Esophagus squamous epithelium (tissue), 5 donors: ENCODE measurements around the gene DHPS. TPM values are rescaled to one million over a fixed set of nuclear protein-coding genes. Genes with fewer than 3 reads are reported as not detected.
A peak's percentile ranks its signal among the peaks of the same experiment; 100 is the strongest.

Experiments
- DNase-seq: peaks from one replicate; lab custom pipeline; 2025; lab: John Stamatoyannopoulos, UW
- H3K27ac ChIP-seq, 4 donors: fragments of 200-600 bp; sonication (generic); one replicate each; pipeline ENCODE4 v1.5.1; 2016 to 2019; ENCODE audit warnings: mild to moderate bottlenecking in 1 of 4
- H3K27me3 ChIP-seq, 4 donors: fragments of 200-600 bp; sonication (generic); 1 replicate in 3 of 4; 2 replicates in 1 of 4; pipeline versions ENCODE4 v1.5.1 to v1.6.0; 2017 to 2021; ENCODE audit warnings: antibody characterized with exemption in 1 of 4
- H3K36me3 ChIP-seq, 3 donors: fragments of 200-600 bp; sonication (generic); one replicate each; pipeline ENCODE4 v1.5.1; 2016 to 2019
- H3K4me1 ChIP-seq, 3 donors: fragments of 200-600 bp; sonication (generic); one replicate each; pipeline ENCODE4 v1.5.1; 2017 to 2019
- H3K4me3 ChIP-seq, 4 donors: fragments of 200-600 bp; sonication (generic); 1 replicate in 3 of 4; 2 replicates in 1 of 4; pipeline ENCODE4 v1.5.1; 2016 to 2019; ENCODE audit warnings: mild to moderate bottlenecking in 2 of 4, moderate library complexity in 1 of 4
- H3K9me3 ChIP-seq, 3 donors: fragments of 200-600 bp; sonication (generic); one replicate each; pipeline ENCODE4 v1.5.1; 2016 to 2019
- POLR2A ChIP-seq, 4 donors: fragments of 450-650 bp; IDR thresholded peaks; one replicate each; pipeline ENCODE4 v1.6.1; 2017; ENCODE audit warnings: antibody characterized with exemption in 4 of 4, mild to moderate bottlenecking in 4 of 4, moderate library complexity in 3 of 4
- WGBS, 2 donors: methylation state at CpG; one replicate each; pipeline ENCODE4 v1.1.5; 2018; 5-methylcytosine and 5-hydroxymethylcytosine counted together
- intact Hi-C: fragments of 100-400 bp; cut with DNase I; formaldehyde crosslinking; loops from one replicate; pipeline ENCODE4 v1.15.0; 2022
- total RNA-seq, 4 donors: library from RNA; depleted of rRNA; stranded (reverse); fragments of >200 nt; gene quantifications; one replicate each; pipeline ENCODE4 v1.1.0, GENCODE V29; 2016
- TF ChIP-seq, protein P1 (sequence below), 6 experiments: fragments of 450-650 bp in 4 of 6; fragments of 200-600 bp in 2 of 6; sonication (generic) in 2 of 6; IDR thresholded peaks; one replicate each; pipeline ENCODE4 v1.5.1; 2016 to 2019; ENCODE audit warnings: antibody characterized with exemption in 6 of 6, mild to moderate bottlenecking in 4 of 6, moderate library complexity in 4 of 6
- donor health status: DM: yes; HTN: yes; CAD: no.

DHPS gene
- total RNA-seq, 4 donors from 2014 or later, result 45.3 to 93.5 (median 51.5) TPM

GRCh38 chr19:12642506-12642905 lies 39.2 kb downstream of the DHPS start:
- Histone ChIP-seq H3K27me3 (no peaks in the 10 kb centered on the region), H3K27ac (no peak overlapping the region), H3K36me3 (no peaks in the 10 kb centered on the region), H3K9me3 (no peaks in the 10 kb centered on the region), H3K4me1 (peaks cover 11 to 16% (median 13%) of the 10 kb centered on the region in 3 donors), H3K4me3 (no peak overlapping the region)
- WGBS, 2 donors, result 92 to 95% methylated on average over 12 to 17 of the region's 26 CpGs
- intact Hi-C loops, result no loop called here
- no peak for DNase-seq
- TF ChIP-seq, protein P1, sequence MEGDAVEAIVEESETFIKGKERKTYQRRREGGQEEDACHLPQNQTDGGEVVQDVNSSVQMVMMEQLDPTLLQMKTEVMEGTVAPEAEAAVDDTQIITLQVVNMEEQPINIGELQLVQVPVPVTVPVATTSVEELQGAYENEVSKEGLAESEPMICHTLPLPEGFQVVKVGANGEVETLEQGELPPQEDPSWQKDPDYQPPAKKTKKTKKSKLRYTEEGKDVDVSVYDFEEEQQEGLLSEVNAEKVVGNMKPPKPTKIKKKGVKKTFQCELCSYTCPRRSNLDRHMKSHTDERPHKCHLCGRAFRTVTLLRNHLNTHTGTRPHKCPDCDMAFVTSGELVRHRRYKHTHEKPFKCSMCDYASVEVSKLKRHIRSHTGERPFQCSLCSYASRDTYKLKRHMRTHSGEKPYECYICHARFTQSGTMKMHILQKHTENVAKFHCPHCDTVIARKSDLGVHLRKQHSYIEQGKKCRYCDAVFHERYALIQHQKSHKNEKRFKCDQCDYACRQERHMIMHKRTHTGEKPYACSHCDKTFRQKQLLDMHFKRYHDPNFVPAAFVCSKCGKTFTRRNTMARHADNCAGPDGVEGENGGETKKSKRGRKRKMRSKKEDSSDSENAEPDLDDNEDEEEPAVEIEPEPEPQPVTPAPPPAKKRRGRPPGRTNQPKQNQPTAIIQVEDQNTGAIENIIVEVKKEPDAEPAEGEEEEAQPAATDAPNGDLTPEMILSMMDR (IDR thresholded peaks at IDR 0.05), result no peak
- no peak for TF ChIP-seq POLR2A (IDR thresholded peaks at IDR 0.05)

GRCh38 chr19:12641456-12641855 lies 40.2 kb downstream of the DHPS start:
- Histone ChIP-seq H3K36me3 (no peaks in the 10 kb centered on the region), H3K4me1 (peaks cover 9 to 13% (median 10%) of the 10 kb centered on the region in 3 donors), H3K27me3 (no peaks in the 10 kb centered on the region), H3K27ac (no peak overlapping the region), H3K4me3 (no peak overlapping the region), H3K9me3 (no peaks in the 10 kb centered on the region)
- DNase-seq, result no peak
- no peak for TF ChIP-seq POLR2A (IDR thresholded peaks at IDR 0.05)
- TF ChIP-seq, protein P1 (IDR thresholded peaks at IDR 0.05), result no peak
- WGBS, 2 donors, result 55 to 69% methylated on average over 7 to 11 of the region's 13 CpGs
- intact Hi-C loops, result no loop called here

GRCh38 chr19:12639901-12640613 lies 41.6 kb downstream of the DHPS start:
- H3K27ac ChIP-seq, result peak overlapping the region in 1 of 4 donors; percentile 14
- H3K4me1 ChIP-seq, result peaks cover 9 to 13% (median 10%) of the 10 kb centered on the region in 3 donors
- H3K27me3 ChIP-seq, result no peaks in the 10 kb centered on the region
- no peaks in the 10 kb centered on the region for H3K36me3 ChIP-seq
- intact Hi-C loops, result no loop called here
- H3K4me3 ChIP-seq, result peak overlapping the region in 3 of 4 donors; percentile 27 to 62 (median 30)
- WGBS, 2 donors, result 4 to 36% methylated on average over 4 to 14 of the region's 39 CpGs
- no peak for TF ChIP-seq POLR2A (IDR thresholded peaks at IDR 0.05)
- TF ChIP-seq, protein P1 (IDR thresholded peaks at IDR 0.05), result peak; percentile 50 to 73 (median 64)
- no peaks in the 10 kb centered on the region for H3K9me3 ChIP-seq
- peak; percentile 27 for DNase-seq

DNA sequence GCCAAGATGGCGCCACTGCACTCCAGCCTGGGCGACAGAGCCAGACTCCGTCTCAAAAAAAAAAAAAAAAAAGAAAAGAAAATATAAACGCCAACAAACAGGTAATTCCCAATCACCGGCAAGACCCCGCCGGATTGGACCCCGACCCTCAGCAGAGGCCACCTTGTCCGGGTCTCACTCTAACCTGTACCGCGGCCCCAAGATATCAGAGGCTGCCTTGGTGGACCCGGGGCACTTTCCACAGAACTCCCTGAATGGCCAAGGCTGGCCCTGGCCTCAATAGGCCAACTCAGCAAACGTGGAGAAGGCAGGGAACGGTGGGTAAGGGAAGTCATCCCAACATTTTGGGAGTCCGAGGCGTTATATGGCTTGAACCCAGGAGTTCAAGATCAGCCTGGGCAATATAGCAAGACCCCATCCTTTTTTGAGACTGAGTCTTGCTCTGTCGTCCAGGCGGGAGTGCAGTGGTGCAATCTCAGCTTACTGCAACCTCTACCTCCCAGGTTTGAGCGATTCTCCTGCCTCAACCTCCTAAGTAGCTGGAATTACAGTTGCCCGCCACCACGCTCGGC lies 43.0 kb downstream of the DHPS start:
- no peaks in the 10 kb centered on the region for H3K9me3 ChIP-seq
- TF ChIP-seq POLR2A (IDR thresholded peaks at IDR 0.05), result no peak
- TF ChIP-seq, protein P1 (IDR thresholded peaks at IDR 0.05), result no peak
- WGBS, 2 donors, result 89 to 92% methylated on average over 15 to 17 of the region's 22 CpGs
- intact Hi-C loops, result no loop called here
- peaks cover 9 to 13% (median 10%) of the 10 kb centered on the region in 3 donors for H3K4me1 ChIP-seq
- H3K36me3 ChIP-seq, result no peaks in the 10 kb centered on the region
- H3K27me3 ChIP-seq, result no peaks in the 10 kb centered on the region
- DNase-seq, result no peak
- no peak overlapping the region for H3K27ac ChIP-seq
- H3K4me3 ChIP-seq, result no peak overlapping the region

GRCh38 chr19:12636631-12637030 lies 45.0 kb downstream of the DHPS start:
- Histone ChIP-seq H3K4me3 (no peak overlapping the region), H3K9me3 (no peaks in the 10 kb centered on the region), H3K4me1 (peaks cover 9 to 13% (median 10%) of the 10 kb centered on the region in 3 donors), H3K36me3 (peaks cover 0 to 4% (median 0%) of the 10 kb centered on the region in 3 donors), H3K27ac (no peak overlapping the region), H3K27me3 (no peaks in the 10 kb centered on the region)
- intact Hi-C loops, result no loop called here
- no peak for TF ChIP-seq POLR2A (IDR thresholded peaks at IDR 0.05)
- TF ChIP-seq, protein P1 (IDR thresholded peaks at IDR 0.05), result no peak
- WGBS, 2 donors, result 81 to 89% methylated on average over 2 to 7 of the region's 13 CpGs
- no peak for DNase-seq
